ENCODE results near the gene GBP3.

GRCh38 chr1:89035080-89035479 lies 12.4 kb upstream of the GBP3 start:
- TF ChIP-seq POLR2AphosphoS5 (IDR thresholded peaks at IDR 0.05) = no peak
- TF ChIP-seq CTCF (IDR thresholded peaks at IDR 0.05) = no peak
- TF ChIP-seq POLR2A (IDR thresholded peaks at IDR 0.05) = no peak

All from breast epithelium (tissue), 3 donors.